Endothelial cell of umbilical vein (primary cell): ENCODE data around the gene PDHX.

Source experiments
- CTCF ChIP-seq, 2 donors: IDR thresholded peaks; 1 replicate in 1 of 2; 2 replicates in 1 of 2; pipeline ENCODE4 v1.5.1; 2011; ENCODE audit warnings: low read length in 2 of 2, mild to moderate bottlenecking in 2 of 2, moderate library complexity in 2 of 2, control low read depth in 1 of 2, inconsistent platforms in 1 of 2, low read depth in 1 of 2; ENCODE audit not compliant: insufficient read depth in 1 of 2; ENCODE audit errors: extremely low read depth in 1 of 2
- EZH2 ChIP-seq: IDR thresholded peaks from 2 replicates; pipeline ENCODE4 v1.6.1; 2012; ENCODE audit warnings: borderline replicate concordance, low read depth, mild to moderate bottlenecking, moderate library complexity, low read length, inconsistent platforms; ENCODE audit not compliant: severe bottlenecking
- FOS ChIP-seq: IDR thresholded peaks from 2 replicates; pipeline ENCODE4 v1.6.1; 2011; ENCODE audit warnings: mild to moderate bottlenecking, low read length, moderate library complexity, borderline replicate concordance; ENCODE audit not compliant: insufficient read depth
- GATA2 ChIP-seq: IDR thresholded peaks from 2 replicates; pipeline ENCODE4 v1.7.0; 2011; ENCODE audit warnings: low read depth, mild to moderate bottlenecking, moderate library complexity, mixed read lengths, low read length; ENCODE audit not compliant: insufficient read length, insufficient read depth
- JUN ChIP-seq: IDR thresholded peaks from 2 replicates; pipeline ENCODE4 v1.6.1; 2011; ENCODE audit warnings: borderline replicate concordance, low read depth; ENCODE audit not compliant: insufficient read length, insufficient read depth
- MAX ChIP-seq: IDR thresholded peaks from 2 replicates; pipeline ENCODE4 v1.6.1; 2011; ENCODE audit not compliant: insufficient read depth, insufficient read length
- MYC ChIP-seq: IDR thresholded peaks from one replicate; pipeline ENCODE4 v1.6.1; 2011; ENCODE audit warnings: mild to moderate bottlenecking, low read depth, low read length
- POLR2A ChIP-seq: IDR thresholded peaks from 2 replicates; pipeline ENCODE4 v1.6.1; 2012; ENCODE audit warnings: low read depth, mild to moderate bottlenecking, control low read depth, low read length
- POLR2AphosphoS5 ChIP-seq: IDR thresholded peaks from 2 replicates; pipeline ENCODE4 v1.6.1; 2012; ENCODE audit warnings: low read depth, mild to moderate bottlenecking, control low read depth, low read length, moderate library complexity; ENCODE audit not compliant: insufficient read depth

GRCh38 chr11:34926831-34927132 is 10.4 kb downstream of the PDHX start:
- TF ChIP-seq MAX (no peak), CTCF (IDR thresholded peaks at IDR 0.05; ENCODE audit: extremely low read depth in 1 of 2, insufficient read depth in 1 of 2, low read depth in 1 of 2, low read length in 2 of 2) (no peak), EZH2 (no peak), POLR2AphosphoS5 (no peak), JUN (no peak), POLR2A (no peak), FOS (no peak), GATA2 (no peak), MYC (no peak)
